HepG2 (cell line): ENCODE measurements around the gene MMP12. TPM values are rescaled to one million over a fixed set of nuclear protein-coding genes. Genes with fewer than 3 reads are reported as not detected.

Experiments
- ATAC-seq: fragments of 200-7000 bp; cut with Tn5 transposase; 3 replicates; pipeline ENCODE4 v1.9.1; 2020; ENCODE audit warnings: mild to moderate bottlenecking, moderate library complexity
- BruUV-seq: library from RNA; stranded (reverse); fragments of 400-500 nt; replicated peaks from 2 replicates; lab custom pipeline; 2021; lab: Mats Ljungman, UMichigan
- CTCF ChIA-PET: fragments of 300-600 bp; formaldehyde crosslinking; extraction: SDS; loops from one replicate; lab custom pipeline; 2021; ENCODE audit warnings: low total read pairs, inconsistent platforms, low intra/inter-chr PET ratio; lab: Yijun Ruan, JAX
- POLR2A ChIA-PET: fragments of 350-600 bp; sonication (Branson Sonifier 250); formaldehyde crosslinking; loops from one replicate; lab custom pipeline; 2020; ENCODE audit warnings: antibody characterized with exemption, inconsistent platforms; lab: Yijun Ruan, JAX
- DNase-seq: peaks from one replicate; pipeline ENCODE4 v3.0.0-alpha.2; 2015; ENCODE audit warnings: low spot score
- FAIRE-seq: peaks from 3 replicates; lab custom pipeline; 2011; peaks lifted over from hg19 to GRCh38; lab: Jason Lieb, UNC
- H2AFZ ChIP-seq: one replicate; pipeline ENCODE4 v1.6.1; 2011; ENCODE audit warnings: low read length, inconsistent platforms
- H3K27ac ChIP-seq: fragments of 300-600 bp; 3 replicates; pipeline ENCODE4 v1.8.0; 2011; ENCODE audit warnings: mixed run types, mild to moderate bottlenecking, mixed read lengths, low read length, inconsistent platforms; ENCODE audit not compliant: insufficient read depth; ENCODE audit errors: extremely low read length
- H3K27me3 ChIP-seq, 2 experiments: fragments of 200-600 bp in 1 of 2; 2 replicates in 1 of 2; 3 replicates in 1 of 2; pipeline versions ENCODE4 v1.6.0 to v1.8.0; 2011; ENCODE audit warnings: low read length in 2 of 2, mild to moderate bottlenecking in 2 of 2, moderate library complexity in 2 of 2, inconsistent platforms in 1 of 2; ENCODE audit not compliant: insufficient read depth in 2 of 2, control insufficient read depth in 1 of 2
- H3K36me3 ChIP-seq, 2 experiments: fragments of 200-600 bp in 1 of 2; replicated peaks in 1 of 2; 2 replicates in 1 of 2; 3 replicates in 1 of 2; pipeline versions ENCODE4 v1.5.1 to v1.8.0; 2011; ENCODE audit warnings: low read length in 2 of 2, inconsistent platforms in 1 of 2; ENCODE audit not compliant: insufficient read depth in 2 of 2, control insufficient read depth in 1 of 2
- H3K4me1 ChIP-seq: 2 replicates; pipeline ENCODE4 v1.5.1; 2012; ENCODE audit warnings: low read length, inconsistent platforms; ENCODE audit not compliant: insufficient read depth
- H3K4me2 ChIP-seq: 2 replicates; pipeline ENCODE4 v1.6.0; 2011; ENCODE audit warnings: low read depth, low read length, inconsistent platforms
- H3K4me3 ChIP-seq, 3 experiments: fragments of 200-600 bp in 1 of 3; sonication (generic), shearing (Covaris generic) in 1 of 3; replicated peaks in 1 of 3; 2 replicates each; pipeline ENCODE4 v1.5.1; 2011 to 2016; ENCODE audit warnings: low read length in 3 of 3, inconsistent platforms in 2 of 3, low read depth in 2 of 3, mild to moderate bottlenecking in 2 of 3, control low read depth in 1 of 3, mixed read lengths in 1 of 3; ENCODE audit not compliant: insufficient read depth in 1 of 3
- H3K79me2 ChIP-seq: one replicate; pipeline ENCODE4 v1.6.1; 2011; ENCODE audit warnings: low read length, inconsistent platforms; ENCODE audit not compliant: insufficient read depth
- H3K9ac ChIP-seq: 2 replicates; pipeline ENCODE4 v1.6.0; 2011; ENCODE audit warnings: mild to moderate bottlenecking, low read depth, low read length, inconsistent platforms; ENCODE audit not compliant: insufficient read depth
- H3K9me3 ChIP-seq: 2 replicates; pipeline ENCODE4 v1.5.1; 2012; ENCODE audit warnings: mild to moderate bottlenecking, low read length
- H4K20me1 ChIP-seq: 2 replicates; pipeline ENCODE4 v1.6.0; 2011; ENCODE audit warnings: inconsistent platforms, mild to moderate bottlenecking, low read length, moderate library complexity; ENCODE audit not compliant: insufficient read depth
- AGO2 ChIP-seq: fragments of 200-400 bp; formaldehyde crosslinking; optimal IDR thresholded peaks from 2 replicates; pipeline ENCODE3; 2017; ENCODE audit warnings: mild to moderate bottlenecking, low read depth, low read length, moderate library complexity
- MAFF ChIP-seq: IDR thresholded peaks from 2 replicates; pipeline ENCODE4 v1.6.1; 2011; ENCODE audit warnings: low read depth, low read length, improper control_type of control experiment
- SRSF1 ChIP-seq: fragments of 200-400 bp; formaldehyde crosslinking; optimal IDR thresholded peaks from 2 replicates; pipeline ENCODE3; 2017; ENCODE audit warnings: mild to moderate bottlenecking, low read depth, low read length, moderate library complexity
- ZNF326 ChIP-seq: sonication (generic); formaldehyde crosslinking; IDR thresholded peaks from 2 replicates; pipeline ENCODE4 v1.4.0; 2020; ENCODE audit warnings: missing genetic modification reagents, borderline replicate concordance
- WGBS: methylation state at CpG from one replicate; pipeline ENCODE4 v1.1.6; 2017; ENCODE audit warnings: low lambda C conversion rate; 5-methylcytosine and 5-hydroxymethylcytosine counted together
- in situ Hi-C: cut with HindIII; loops from 2 replicates; pipeline ENCODE4 v1.10.0; 2017; ENCODE audit warnings: low pct_unique_long_range_greater_than_20kb; ENCODE audit not compliant: extremely low pct_ligation_motif_present
- intact Hi-C: fragments of 100-400 bp; cut with micrococcal nuclease; formaldehyde crosslinking; loops from one replicate; pipeline ENCODE4 v1.10.0; 2022; ENCODE audit not compliant: unreplicated experiment
- polyA plus RNA-seq, 8 experiments: library from polyadenylated mRNA; depleted of rRNA in 3 of 8; stranded (reverse) in 7 of 8; unstranded in 1 of 8; fragments of >200 nt; fragmentation: Illumina TruSeq in 4 of 8; extraction: Trizol in 4 of 8; gene quantifications; 2 replicates each; pipeline versions ENCODE4 v1.2.1 to v1.2.3, GENCODE V29; 2011 to 2016; ENCODE audit warnings: low read depth in 4 of 8, missing spikeins in 1 of 8, mixed read lengths in 1 of 8; ENCODE audit not compliant: insufficient read depth in 1 of 8
- total RNA-seq, 5 experiments: library from RNA; depleted of rRNA; stranded (reverse); fragments of >200 nt; fragmentation: Illumina TruSeq; extraction: Trizol; gene quantifications; 2 replicates each; pipeline ENCODE4 v1.2.3, GENCODE V29; 2016; ENCODE audit warnings: low read depth in 1 of 5

The MMP12 gene
- total and polyA plus RNA-seq, 2 of the 13 experiments (the other 11 are each of a cell fraction or from before 2014, with no cell fraction given) = not detected

GRCh38 chr11:102850973-102851745 lies 23.6 kb downstream of the MMP12 start:
- 22% methylated on average over 7 of the region's 7 CpGs for WGBS
- no peak for ATAC-seq
- H2AFZ ChIP-seq = no peak overlapping the region
- H3K36me3 ChIP-seq = no peaks in the 10 kb centered on the region
- no peak overlapping the region for H3K27ac ChIP-seq
- H4K20me1 ChIP-seq = no peaks in the 10 kb centered on the region
- no TSS peak for BruUV-seq
- DNase-seq = no peak
- TF ChIP-seq ZNF326 (no peak), MAFF (0 out of 2 replicates have a peak, but pooled peaks have one; percentile 16)
- in situ Hi-C loops = no loop called here
- no peak overlapping the region for H3K4me3 ChIP-seq
- ChIA-PET CTCF (no interaction called here), POLR2A (no interaction called here)
- H3K9me3 ChIP-seq = no peaks in the 10 kb centered on the region
- FAIRE-seq = no peak
- intact Hi-C loops = no loop called here
- no peak overlapping the region for H3K4me2 ChIP-seq
- H3K27me3 ChIP-seq = no peaks in the 10 kb centered on the region
- no peaks in the 10 kb centered on the region for H3K79me2 ChIP-seq
- H3K9ac ChIP-seq = no peak overlapping the region
- no peaks in the 10 kb centered on the region for H3K4me1 ChIP-seq

DNA sequence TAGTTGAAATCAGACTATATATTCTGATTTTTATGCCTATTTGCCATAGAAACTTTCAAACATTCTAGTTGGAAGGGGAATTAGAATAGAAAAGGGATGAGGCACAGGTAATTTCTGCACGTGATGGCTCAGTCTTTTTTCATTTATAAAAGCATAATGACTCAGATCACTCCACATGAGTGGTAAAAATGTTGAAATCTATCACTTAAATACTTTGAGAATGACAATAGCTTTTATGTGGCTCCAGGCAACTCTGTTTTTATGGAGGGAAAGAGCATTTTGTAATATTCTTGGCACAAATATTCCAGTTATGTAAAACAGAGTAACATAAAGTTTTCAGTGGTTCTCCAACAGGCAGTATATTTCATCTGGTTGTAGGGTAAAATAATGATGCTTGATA lies 25.5 kb downstream of the MMP12 start:
- H3K4me3 ChIP-seq = no peak overlapping the region
- ATAC-seq (no peak), DNase-seq (no peak), FAIRE-seq (no peak)
- H3K4me1 ChIP-seq = no peaks in the 10 kb centered on the region
- no peaks in the 10 kb centered on the region for H3K36me3 ChIP-seq
- in situ Hi-C loops = no loop called here
- WGBS = 15% methylated on average over 1 of the region's 1 CpG
- ChIA-PET CTCF (no interaction called here), POLR2A (no interaction called here)
- H3K9me3 ChIP-seq = no peaks in the 10 kb centered on the region
- H3K4me2 ChIP-seq = no peak overlapping the region
- no peaks in the 10 kb centered on the region for H3K79me2 ChIP-seq
- TF ChIP-seq AGO2 = no peak
- TF ChIP-seq SRSF1 = no peak
- BruUV-seq = no TSS peak
- H3K27me3 ChIP-seq = no peaks in the 10 kb centered on the region
- H4K20me1 ChIP-seq = no peaks in the 10 kb centered on the region
- H2AFZ ChIP-seq = no peak overlapping the region
- no peak overlapping the region for H3K27ac ChIP-seq
- H3K9ac ChIP-seq = no peak overlapping the region
- intact Hi-C loops = no loop called here
